Stomach smooth muscle (tissue), 2 donors: ENCODE measurements around the gene PTGES3L.

Source experiments
- H3K27ac ChIP-seq: one replicate; pipeline ENCODE4 v1.7.0; 2013; ENCODE audit warnings: mild to moderate bottlenecking, low read length, inconsistent platforms
- H3K27me3 ChIP-seq, 2 donors: one replicate each; pipeline ENCODE4 v1.7.0; 2013; ENCODE audit warnings: low read length in 2 of 2; ENCODE audit not compliant: insufficient read depth in 2 of 2, control insufficient read depth in 1 of 2
- H3K36me3 ChIP-seq, 2 donors: one replicate each; pipeline ENCODE4 v1.7.0; 2013; ENCODE audit warnings: low read length in 2 of 2; ENCODE audit not compliant: control insufficient read depth in 2 of 2, insufficient read depth in 2 of 2
- H3K4me1 ChIP-seq: one replicate; pipeline ENCODE4 v1.7.0; 2013; ENCODE audit warnings: low read length; ENCODE audit not compliant: control insufficient read depth, insufficient read depth
- H3K4me3 ChIP-seq, 2 donors: one replicate each; pipeline ENCODE4 v1.7.0; 2013; ENCODE audit warnings: low read length in 2 of 2
- H3K9ac ChIP-seq, 2 donors: one replicate each; pipeline ENCODE4 v1.7.0; 2013; ENCODE audit warnings: low read length in 2 of 2, mild to moderate bottlenecking in 1 of 2
- H3K9me3 ChIP-seq, 2 donors: one replicate each; pipeline ENCODE4 v1.7.0; 2013; ENCODE audit warnings: low read length in 2 of 2; ENCODE audit not compliant: control insufficient read depth in 2 of 2
- donor health status: healthy.
- donor health status: Pancreatic carcinoma.

The PTGES3L gene

GRCh38 chr17:43020789-43021740, 41.2 kb upstream of the PTGES3L start:
- H3K27me3 ChIP-seq, result no peaks in the 10 kb centered on the region
- peak overlapping the region; percentile 78 to 98 for H3K4me3 ChIP-seq
- H3K4me1 ChIP-seq, result peaks cover 39% of the 10 kb centered on the region
- H3K9ac ChIP-seq, result peak overlapping the region; percentile 72 to 74
- H3K27ac ChIP-seq, result peak overlapping the region; percentile 62
- H3K9me3 ChIP-seq, result no peaks in the 10 kb centered on the region
- peaks cover 9 to 11% of the 10 kb centered on the region in 2 donors for H3K36me3 ChIP-seq

GRCh38 chr17:43020030-43020621, 40.2 kb upstream of the PTGES3L start:
- Histone ChIP-seq H3K36me3 (peaks cover 17% of the 10 kb centered on the region in 2 donors), H3K4me1 (peaks cover 45% of the 10 kb centered on the region), H3K27me3 (no peaks in the 10 kb centered on the region), H3K27ac (peak overlapping the region; percentile 53), H3K9me3 (no peaks in the 10 kb centered on the region), H3K9ac (peak overlapping the region; percentile 18 to 51), H3K4me3 (peak overlapping the region; percentile 4 to 52)

GRCh38 chr17:43019418-43019817, 39.5 kb upstream of the PTGES3L start:
- Histone ChIP-seq H3K27me3 (no peaks in the 10 kb centered on the region), H3K27ac (peak overlapping the region; percentile 53), H3K36me3 (peaks cover 21 to 24% of the 10 kb centered on the region in 2 donors), H3K9ac (peak overlapping the region; percentile 18 to 51), H3K4me1 (peaks cover 42% of the 10 kb centered on the region), H3K4me3 (peak overlapping the region; percentile 4 to 52), H3K9me3 (no peaks in the 10 kb centered on the region)

GRCh38 chr17:43018932-43019331, 39.1 kb upstream of the PTGES3L start:
- Histone ChIP-seq H3K4me3 (no peak overlapping the region), H3K9ac (no peak overlapping the region), H3K27ac (no peak overlapping the region), H3K9me3 (no peaks in the 10 kb centered on the region), H3K4me1 (peaks cover 44% of the 10 kb centered on the region), H3K36me3 (peaks cover 21 to 28% of the 10 kb centered on the region in 2 donors), H3K27me3 (no peaks in the 10 kb centered on the region)

DNA sequence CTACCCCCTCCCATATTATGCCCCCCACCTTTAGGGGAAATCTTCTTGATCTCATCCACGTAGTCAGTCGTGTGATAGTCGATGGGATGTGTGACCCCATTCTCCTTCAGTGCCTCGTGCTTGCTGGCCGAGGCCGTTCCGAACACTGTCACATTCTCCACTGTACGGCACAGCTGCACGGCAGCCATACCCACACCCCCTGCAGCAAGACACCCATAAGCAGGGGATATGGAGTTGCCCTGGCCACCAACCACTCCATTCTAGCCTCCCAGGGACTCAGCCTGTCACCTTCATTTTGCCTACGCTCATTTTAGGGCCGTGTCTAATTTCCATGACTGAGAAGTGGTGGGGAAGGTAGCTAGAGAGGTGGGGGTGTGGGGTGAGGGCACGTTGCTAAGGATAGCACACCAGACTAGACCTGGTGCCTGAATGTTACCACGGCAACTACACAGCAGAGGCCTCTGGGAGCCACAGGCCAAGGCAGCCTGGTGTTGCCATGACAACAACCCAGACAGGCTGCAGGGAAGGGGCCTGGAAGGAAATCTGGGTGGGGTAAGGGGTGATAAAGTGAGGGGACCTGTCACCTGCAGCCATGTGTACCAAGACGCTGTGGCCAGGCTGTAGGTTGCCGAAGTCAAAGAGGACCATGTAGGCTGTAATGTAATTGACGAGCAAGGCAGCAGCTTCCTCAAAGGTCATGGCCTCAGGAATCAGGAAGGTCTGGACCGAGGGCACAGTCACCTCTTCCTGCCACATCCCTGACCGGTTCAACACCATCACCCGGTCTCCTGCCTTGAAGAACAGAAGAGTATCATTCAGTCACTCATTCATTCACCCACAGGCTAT, 38.4 kb upstream of the PTGES3L start:
- no peak overlapping the region for H3K9ac ChIP-seq
- H3K4me3 ChIP-seq, result no peak overlapping the region
- no peaks in the 10 kb centered on the region for H3K27me3 ChIP-seq
- peaks cover 28 to 33% of the 10 kb centered on the region in 2 donors for H3K36me3 ChIP-seq
- H3K27ac ChIP-seq, result peak overlapping the region; percentile 31
- no peaks in the 10 kb centered on the region for H3K9me3 ChIP-seq
- peaks cover 49% of the 10 kb centered on the region for H3K4me1 ChIP-seq

GRCh38 chr17:43016216-43016615, 36.3 kb upstream of the PTGES3L start:
- H3K36me3 ChIP-seq, result peaks cover 32 to 37% of the 10 kb centered on the region in 2 donors
- H3K27ac ChIP-seq, result peak overlapping the region; percentile 24
- H3K9me3 ChIP-seq, result no peaks in the 10 kb centered on the region
- peaks cover 50% of the 10 kb centered on the region for H3K4me1 ChIP-seq
- H3K27me3 ChIP-seq, result no peaks in the 10 kb centered on the region
- no peak overlapping the region for H3K9ac ChIP-seq
- H3K4me3 ChIP-seq, result peak overlapping the region in 1 of 2 donors; percentile 15

GRCh38 chr17:43015579-43015978, 35.7 kb upstream of the PTGES3L start:
- H3K9me3 ChIP-seq, result no peaks in the 10 kb centered on the region
- H3K36me3 ChIP-seq, result peaks cover 32 to 37% of the 10 kb centered on the region in 2 donors
- no peaks in the 10 kb centered on the region for H3K27me3 ChIP-seq
- H3K4me3 ChIP-seq, result no peak overlapping the region
- no peak overlapping the region for H3K9ac ChIP-seq
- peaks cover 45% of the 10 kb centered on the region for H3K4me1 ChIP-seq
- peak overlapping the region; percentile 37 for H3K27ac ChIP-seq

GRCh38 chr17:43014649-43015542, 35.0 kb upstream of the PTGES3L start:
- Histone ChIP-seq H3K9ac (no peak overlapping the region), H3K9me3 (no peaks in the 10 kb centered on the region), H3K36me3 (peaks cover 32 to 37% of the 10 kb centered on the region in 2 donors), H3K4me3 (no peak overlapping the region), H3K4me1 (peaks cover 38% of the 10 kb centered on the region), H3K27me3 (no peaks in the 10 kb centered on the region), H3K27ac (peak overlapping the region; percentile 37)

GRCh38 chr17:43014020-43014648, 34.3 kb upstream of the PTGES3L start:
- Histone ChIP-seq H3K9ac (no peak overlapping the region), H3K27me3 (no peaks in the 10 kb centered on the region), H3K9me3 (no peaks in the 10 kb centered on the region), H3K4me1 (peaks cover 33% of the 10 kb centered on the region), H3K4me3 (no peak overlapping the region), H3K27ac (peak overlapping the region; percentile 37), H3K36me3 (peaks cover 32 to 37% of the 10 kb centered on the region in 2 donors)
